NCI-H460 (cell line): ENCODE measurements around the gene CALML4. TPM values are rescaled to one million over a fixed set of nuclear protein-coding genes. Genes with fewer than 3 reads are reported as not detected.
"Not testable (repeated sequence)": the region's sequence is repeated elsewhere in the genome, so short reads cannot be mapped to it uniquely, and the experiment has no call there.

Source experiments
- DNase-seq: peaks from one replicate; pipeline ENCODE4 v3.0.0-alpha.2; 2016; ENCODE audit warnings: low read depth; ENCODE audit errors: extremely low read depth
- total RNA-seq: library from RNA; depleted of rRNA; stranded (reverse); fragments of >200 nt; shearing (Covaris generic); gene quantifications from 2 replicates; pipeline ENCODE4 v1.2.3, GENCODE V29; 2014

Gene CALML4
- total RNA-seq, 1 experiment from 2014 or later: 6.8 TPM

DNA sequence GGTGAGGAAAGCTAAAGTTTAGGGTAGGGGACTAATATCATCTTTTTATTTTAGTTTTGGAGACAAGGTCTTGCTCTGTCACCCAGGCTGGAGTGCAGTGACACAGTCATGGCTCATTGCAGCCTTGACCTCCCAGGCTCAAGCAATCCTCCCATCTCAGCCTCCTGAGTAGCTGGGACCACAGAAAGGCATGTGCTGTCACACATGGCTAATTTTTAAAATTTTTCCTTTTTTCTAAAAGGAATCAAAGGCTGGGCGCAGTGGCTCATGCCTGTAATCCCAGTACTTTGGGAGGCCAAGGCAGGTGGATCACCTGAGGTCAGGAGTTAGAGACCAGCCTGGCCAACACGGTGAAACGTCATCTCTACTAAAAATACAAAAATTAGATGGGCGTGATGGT is 20.3 kb upstream of the CALML4 start:
- DNase-seq: not testable (repeated sequence)

DNA sequence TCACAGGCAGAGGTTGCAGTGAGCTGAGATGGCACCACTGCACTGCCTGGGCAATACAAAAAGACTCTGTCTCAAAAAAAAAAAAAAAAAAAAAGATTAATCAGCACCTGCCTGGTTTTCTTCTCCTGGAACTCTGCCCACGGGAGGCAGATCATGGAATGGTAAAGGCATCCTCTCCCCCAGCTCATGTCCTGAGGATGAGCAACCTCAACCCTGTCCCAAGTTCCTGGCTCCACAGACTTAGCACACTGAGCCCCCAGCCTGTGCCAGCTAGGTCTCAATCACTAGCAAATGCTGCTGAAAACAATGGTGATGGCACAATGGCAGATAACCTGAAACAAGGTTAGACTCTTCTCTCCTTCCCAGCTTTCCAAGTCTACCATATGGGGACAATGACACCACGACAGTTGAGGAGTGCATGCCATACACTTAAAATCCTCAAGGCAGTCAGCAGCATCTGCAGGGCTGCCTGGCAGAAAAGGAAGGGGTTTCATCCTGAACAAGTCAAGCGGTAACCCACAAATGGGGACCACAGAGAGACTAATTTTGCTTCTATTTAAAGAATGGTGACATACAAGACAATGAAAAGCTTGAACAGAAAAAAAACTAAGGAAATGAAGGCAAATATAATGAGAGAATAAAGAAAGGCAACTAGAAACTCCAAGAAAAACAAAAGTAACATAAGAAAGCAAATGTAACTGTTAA is 19.6 kb upstream of the CALML4 start:
- DNase-seq: no peak

DNA sequence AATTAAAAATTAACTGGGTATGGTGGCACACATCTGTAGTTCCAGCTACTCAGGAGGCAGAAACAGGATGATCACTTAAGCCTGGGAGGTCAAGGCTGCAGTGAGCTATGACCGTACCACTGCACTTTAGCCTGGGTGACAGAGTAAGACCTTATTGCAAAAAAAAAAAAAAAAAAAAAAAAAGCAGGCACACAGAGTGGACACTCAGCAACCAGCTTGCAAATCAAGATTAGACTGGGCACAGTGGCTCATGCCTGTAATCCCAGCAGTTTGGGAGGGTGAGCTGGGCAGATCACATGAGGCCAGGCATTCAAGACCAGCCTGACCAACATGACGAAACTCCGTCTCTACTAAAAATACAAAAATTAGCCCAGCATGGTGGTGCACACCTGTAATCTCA is 19.0 kb upstream of the CALML4 start:
- no peak for DNase-seq

DNA sequence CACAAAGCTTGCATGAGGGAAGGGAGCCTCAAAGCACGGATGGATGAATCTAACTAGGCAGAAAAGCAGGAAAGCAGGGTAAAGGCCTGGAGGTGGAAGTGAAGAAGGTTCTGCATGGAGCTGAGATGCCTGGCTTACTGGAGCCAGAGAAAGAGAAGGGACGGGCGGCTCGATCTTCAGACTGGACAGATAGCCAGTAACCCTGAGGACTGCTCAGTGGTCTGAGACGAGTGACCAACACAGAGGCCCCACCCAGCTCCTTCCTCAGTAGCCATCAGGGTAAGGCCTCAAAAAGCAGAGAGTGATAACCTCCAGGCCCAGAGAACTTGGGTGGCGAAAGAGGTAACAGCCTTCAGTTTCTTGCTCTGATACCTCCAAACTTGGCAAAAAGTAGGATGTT is 18.0 kb upstream of the CALML4 start:
- DNase-seq: no peak

DNA sequence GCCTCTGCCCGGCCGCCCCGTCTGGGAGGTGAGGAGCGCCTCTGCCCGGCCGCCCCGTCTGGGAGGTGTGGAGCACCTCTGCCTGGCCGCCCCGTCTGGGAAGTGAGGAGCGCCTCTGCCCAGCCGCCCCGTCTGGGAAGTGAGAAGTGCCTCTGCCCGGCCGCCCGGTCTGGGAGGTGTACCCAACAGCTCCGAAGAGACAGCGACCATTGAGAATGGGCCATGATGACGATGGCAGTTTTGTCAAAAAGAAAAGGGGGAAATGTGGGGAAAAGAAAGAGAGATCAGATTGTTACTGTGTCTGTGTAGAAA is 17.3 kb upstream of the CALML4 start:
- DNase-seq: not testable (repeated sequence)

DNA sequence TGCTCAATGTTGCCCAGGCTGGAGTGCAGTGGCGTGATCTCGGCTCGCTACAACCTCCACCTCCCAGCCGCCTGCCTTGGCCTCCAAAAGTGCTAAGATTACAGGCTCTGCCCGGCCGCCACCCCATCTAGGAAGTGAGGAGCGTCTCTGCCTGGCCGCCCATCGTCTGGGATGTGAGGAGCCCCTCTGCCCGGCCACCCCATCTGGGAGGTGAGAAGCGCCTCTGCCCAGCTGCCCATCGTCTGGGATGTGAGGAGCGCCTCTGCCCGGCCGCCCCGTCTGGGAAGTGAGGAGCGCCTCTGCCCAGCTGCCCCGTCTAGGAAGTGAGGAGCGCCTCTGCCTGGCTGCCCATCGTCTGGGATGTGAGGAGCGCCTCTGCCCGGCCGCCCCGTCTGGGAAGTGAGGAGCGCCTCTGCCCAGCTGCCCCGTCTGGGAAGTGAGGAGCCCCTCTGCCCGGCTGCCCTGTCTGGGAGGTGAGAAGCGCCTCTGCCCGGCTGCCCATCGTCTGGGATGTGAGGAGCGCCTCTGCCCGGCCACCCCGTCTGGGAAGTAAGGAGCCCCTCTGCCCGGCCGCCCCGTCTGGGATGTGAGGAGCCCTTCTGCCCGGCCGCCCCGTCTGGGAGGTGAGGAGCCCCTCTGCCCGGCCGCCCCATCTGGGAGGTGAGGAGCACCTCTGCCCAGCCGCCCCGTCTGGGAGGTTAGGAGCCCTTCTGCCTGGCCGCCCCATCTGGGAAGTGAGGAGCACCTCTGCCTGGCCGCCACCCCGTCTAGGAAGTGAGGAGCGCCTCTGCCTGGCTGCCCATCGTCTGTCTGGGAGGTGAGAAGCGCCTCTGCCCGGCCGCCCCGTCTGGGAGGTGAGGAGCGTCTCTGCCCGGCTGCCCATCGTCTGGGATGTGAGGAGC is 16.6 kb upstream of the CALML4 start:
- not testable (repeated sequence) for DNase-seq

DNA sequence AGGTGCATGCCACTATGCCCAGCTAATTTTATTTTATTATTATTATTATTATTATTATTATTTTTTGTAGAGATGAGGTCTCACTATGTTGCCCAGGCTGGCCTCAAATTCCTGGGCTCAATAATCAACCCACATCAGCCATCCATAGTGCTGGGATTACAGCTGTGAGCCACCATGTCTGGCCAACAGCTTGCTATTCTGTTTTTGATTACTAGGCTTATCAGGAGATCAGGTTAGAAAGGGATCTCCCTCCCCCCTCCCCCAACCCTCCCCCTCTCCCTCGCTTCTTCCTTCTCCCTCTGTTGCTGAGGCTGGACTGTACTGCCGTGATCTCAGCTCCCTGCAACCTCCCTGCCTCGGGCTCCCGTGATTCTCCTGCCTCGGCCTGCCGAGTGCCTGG is 15.8 kb upstream of the CALML4 start:
- no peak for DNase-seq

DNA sequence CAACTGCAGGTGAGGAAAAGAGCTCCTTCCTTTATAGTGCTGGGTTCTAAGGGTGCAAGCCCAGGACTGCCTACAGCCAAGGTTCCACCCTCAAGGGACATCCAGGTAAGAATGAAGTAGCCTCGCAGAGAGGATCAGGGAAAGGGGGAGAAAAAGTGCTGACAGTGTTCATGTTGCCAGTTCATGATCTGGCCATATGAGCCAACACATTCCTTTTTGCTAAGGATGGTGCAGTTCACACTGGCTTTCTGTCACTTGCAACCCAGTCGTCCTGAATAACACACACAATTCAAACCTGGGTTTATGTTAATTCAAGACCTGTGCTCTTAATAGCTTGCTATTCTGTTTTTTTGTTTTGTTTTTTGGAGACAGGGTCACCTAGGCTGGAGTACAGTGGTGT is 15.4 kb upstream of the CALML4 start:
- DNase-seq: no peak

DNA sequence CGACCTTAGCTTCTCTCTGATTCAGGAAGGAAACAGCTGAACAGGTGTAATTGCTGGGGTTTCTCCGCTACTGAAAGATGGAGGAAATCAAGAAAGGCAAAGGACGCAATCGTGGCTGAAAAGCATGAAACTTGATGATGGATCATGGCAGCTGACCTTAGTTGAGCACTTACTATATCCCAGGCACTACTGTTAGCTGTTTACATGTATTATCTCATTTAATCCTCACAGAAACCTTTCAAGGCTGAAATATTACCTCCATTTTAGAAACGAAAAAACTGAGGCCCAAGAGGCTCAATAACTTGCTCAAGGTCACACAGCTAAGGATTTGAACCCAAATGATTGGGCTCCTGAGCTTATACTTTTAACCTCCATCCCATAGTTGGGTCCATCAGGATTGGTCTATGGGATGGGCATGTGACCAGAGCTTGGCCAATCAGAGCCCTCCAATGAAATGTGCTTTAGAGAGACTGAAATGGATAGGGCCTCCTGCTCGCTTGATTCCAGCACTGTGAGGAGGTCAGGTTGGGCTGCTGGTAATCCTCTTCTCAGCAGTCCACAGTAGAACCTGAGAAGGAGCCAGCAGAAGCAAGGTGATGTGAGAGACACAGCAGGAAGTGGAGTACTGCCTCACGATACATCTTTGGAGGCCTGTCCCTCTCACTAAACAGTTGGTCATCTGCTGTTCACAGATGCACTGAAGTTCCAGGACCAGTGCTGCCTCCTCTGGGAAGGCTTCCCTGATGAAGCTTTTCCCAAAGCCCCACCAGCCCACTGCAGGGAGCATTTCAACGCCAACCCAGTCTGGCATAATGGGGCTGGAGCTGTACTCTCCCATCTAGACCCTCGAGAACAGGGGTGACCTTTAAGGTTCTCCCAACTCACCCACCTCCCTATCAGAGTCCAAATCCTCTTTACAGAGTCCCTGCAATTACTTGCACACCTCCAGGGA is 14.0 kb upstream of the CALML4 start:
- no peak for DNase-seq

DNA sequence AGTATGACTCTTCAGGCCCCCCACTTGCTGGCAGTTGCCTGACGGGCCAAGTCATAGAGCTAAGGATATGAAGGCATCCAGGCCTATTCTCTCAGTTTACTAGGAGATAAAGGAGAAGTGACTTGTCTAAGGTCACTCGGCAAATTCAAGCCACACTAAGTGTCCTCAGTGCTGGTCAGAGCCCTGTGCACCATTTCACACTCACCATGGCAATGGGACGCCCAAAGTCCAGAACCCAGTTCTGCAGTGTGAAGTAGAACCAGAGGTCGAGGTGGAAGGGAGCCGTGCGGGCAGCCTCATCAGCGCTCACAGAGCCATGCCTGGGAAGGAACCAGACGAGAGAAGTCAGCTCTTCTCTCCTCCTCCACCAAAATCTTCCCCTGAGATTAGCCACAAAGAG is 13.2 kb upstream of the CALML4 start:
- DNase-seq: no peak

DNA sequence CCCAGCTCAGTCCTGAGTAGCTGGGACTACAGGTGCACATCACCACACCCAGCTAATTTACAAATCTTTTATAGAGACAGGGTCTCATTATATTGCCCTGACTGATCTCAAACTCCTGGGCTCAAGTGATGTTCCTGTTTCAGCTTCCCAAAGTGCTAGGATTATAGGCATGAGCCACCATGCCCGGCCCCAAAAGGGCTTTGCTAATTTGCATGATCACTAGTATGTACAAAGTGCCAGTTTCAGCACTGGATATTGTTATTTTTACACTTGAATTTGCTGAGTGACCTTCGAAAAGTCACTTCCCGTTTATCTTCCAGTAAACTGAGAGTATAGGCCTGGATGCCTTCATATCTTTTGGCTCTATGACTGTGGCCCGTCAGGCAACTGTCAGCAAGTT is 12.2 kb upstream of the CALML4 start:
- no peak for DNase-seq

DNA sequence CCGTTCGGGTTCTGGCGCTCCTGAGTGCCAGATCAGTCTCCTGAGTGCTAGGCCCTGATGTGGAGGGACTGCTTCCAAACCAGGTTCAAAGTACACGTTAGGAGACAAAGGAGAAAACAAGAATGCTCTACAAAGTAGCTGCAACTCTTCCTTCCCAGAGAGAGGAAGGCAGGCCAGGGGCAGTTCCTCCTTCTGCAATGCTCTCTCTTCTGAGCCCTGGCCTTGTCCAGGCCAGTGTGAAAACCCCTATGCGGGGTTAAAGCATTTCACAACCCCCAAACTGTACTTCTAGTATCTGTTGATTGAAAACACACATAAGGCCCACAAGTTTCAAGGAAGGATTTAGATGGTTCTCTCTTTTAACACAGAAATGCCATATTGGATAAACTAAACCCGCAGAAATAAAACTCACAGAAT is 9.7 kb upstream of the CALML4 start:
- DNase-seq: no peak

DNA sequence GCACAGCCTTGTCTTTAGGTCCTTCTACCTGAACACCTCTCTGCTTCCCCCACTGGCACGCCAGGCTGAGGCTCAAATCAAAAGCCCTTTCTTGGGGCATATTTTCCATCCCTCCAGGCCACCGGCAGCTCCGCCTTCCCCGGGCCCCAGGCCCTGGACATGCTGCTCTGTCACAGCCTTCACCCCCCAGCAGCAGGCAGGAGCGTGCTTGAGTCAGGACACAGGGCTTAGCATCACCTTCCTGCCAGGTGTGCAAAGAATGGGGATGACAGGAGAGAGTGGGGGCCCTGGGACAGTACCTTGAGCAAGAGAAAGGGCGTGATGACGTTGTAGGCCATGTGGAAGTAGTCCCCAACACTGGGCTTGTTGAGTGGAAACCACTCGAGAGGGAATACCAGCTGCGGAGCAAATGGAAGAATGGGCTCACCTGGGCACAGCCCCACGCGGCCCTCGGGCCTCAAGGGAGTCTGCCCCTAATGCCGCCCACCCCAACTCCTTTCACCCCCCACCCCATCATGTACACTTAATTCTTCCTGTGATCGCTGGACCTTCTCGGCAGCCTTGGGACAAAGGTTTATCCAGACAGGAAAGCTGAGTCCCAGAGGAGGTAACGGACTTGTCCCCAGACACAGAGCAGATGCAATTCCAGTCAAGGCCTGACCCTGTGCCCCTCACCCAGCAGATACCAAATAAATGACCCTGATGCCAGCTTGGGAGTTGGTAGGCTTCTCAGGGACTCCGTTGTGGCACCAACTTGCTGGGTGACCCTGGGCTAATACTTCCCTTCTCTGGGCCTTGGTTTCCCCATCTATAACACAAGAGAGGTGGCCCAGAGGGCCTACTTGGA is 9.1 kb upstream of the CALML4 start:
- DNase-seq: no peak

DNA sequence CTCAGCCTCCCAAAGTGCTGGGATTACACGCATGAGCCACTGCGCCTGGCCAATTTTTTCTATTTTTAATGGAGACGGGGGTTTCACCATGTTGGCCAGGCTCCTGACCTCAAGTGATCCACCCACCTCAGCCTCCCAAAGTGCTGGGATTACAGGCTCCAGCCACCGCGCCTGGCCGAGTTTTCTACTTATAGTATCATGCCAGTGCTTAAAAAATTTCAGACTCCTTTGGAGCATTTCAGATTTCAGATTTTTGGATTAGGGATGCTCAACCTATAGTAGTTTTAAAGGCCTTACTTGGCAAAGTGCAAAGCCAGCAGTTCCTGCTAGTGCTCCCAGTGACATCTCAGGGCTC is 8.3 kb upstream of the CALML4 start:
- DNase-seq: not testable (repeated sequence)

DNA sequence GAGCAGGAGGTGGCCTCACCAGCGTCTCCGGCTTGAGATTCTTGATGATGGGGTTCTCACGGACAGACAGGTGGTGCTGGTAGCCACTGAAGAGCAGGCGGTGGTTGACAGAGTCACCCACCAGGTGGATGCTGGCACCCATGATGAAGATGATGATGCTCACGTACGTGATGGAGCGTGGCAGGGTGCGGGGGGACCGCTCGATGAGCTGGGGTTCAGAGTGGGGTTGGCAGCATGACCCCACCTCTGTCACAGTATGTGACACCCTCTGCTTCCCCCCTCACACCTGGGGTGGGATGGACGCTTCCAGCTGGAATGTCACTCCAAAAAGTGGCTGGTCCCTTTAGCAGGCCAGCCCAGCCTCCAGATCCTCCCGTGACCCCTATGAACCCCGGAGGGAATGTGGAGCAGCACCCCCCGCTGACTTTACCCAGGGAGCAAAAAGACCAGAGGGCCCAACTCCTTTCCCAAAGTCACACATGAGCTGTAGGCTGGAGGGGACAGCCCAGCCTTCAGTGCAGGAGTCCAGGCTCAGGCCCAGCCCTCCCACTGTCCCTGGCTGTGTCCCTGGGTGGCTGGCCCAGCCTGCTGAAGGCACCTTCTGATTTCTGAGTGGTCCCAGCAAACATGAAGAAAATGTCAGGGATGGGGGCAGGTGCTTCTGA is 6.7 kb upstream of the CALML4 start:
- no peak for DNase-seq

DNA sequence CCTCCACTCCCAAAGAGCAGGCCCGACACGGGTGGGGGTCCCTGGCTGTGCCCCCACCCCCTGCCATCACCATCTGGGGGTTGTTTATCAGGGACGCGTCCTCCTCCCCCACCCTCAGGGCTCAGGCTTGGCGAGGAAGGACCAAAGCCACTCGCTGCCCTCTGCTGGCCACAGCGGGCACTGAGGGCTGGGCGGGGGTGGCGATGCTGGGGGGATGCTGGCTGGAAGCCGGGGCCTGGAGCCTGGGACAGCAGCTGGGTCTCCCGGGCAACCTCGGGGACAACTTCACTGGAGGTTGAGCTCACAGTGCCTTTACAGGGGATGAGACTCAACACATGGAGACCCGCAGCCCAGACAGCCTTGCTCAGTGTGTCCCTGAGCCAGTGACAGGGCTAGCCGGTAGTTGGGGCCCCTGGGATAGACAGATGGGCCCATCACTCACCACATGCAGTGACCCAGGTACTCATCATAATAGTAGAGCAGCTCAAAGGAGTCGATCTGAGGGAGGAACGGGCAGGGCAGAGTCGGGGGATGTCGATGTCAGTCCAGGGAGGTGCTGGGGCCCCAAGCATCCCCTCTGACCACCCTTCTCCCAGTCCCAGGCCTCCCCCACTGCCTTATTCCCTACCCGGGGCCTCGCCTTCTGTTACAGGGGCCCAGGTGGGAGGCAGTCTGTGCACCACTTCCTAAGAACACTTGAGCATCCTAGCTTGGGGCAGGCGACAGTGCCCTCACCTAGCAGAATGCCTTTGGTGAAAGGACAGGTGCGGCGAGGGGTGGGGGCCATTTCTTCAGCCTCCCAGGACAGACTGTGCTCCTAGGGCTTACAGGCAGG is 5.9 kb upstream of the CALML4 start:
- no peak for DNase-seq

DNA sequence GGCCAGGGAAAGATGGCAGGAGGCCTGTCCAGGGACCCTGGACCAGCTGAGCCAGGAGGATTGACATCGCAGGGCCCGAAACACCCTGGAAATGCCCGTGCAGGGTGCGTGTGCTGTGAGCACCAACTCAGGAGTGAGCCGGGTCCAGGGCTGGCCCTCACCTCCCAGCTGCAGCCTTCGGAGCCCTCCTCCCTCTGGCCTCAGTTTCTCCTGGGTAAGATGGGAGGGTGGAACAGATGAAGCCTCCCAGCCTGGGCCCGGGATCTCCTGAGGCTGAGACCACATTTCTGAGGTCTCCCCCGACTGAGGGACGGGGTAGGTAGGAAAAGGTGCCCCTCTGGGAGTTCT is 5.3 kb upstream of the CALML4 start:
- DNase-seq: no peak

DNA sequence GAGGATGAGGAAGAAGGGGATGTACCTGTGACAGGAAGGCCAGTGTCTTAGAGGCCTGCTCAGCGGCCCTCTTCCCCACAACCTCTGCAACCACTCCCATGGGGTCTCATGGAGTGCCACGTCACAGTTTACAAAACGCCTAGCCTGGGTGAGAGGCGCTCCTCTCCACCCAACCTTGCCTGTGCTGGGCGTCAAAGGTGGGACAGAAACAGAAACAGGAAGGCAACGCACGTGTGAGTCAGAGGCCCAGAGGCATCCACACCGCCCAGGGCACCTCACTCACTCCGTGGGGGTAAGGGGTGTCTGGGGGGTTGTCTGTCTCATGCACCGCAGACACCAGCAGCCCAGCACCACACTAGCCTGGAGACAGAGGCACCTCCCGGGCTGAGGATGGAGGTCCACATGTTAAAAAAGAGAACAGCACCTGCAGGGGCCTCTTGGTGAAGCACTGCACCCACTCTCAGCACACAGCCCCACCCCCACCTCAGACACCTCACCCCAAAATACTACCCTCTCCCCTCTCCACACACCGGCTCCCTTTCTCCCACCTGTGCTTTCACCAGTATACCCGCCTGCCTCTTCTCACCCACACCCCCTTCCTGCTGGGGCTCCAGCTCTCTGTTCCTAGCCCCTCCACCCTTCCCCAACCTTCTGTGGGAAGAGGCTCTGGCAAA is 4.7 kb upstream of the CALML4 start:
- no peak for DNase-seq
